HG03521 (cell line): ENCODE results near the gene MSN.

Experiments
- ATAC-seq: cut with Tn5 transposase; IDR thresholded peaks from one replicate; pipeline ENCODE4 v1.9.1; 2021; ENCODE audit warnings: mild to moderate bottlenecking, moderate library complexity; ENCODE audit not compliant: unreplicated experiment

Gene MSN

GRCh38 chrX:65783746-65784145 lies 116.3 kb downstream of the MSN start:
- no peak for ATAC-seq
